ENCODE measurements around the gene DNAJB8.

The DNAJB8 gene

DNA sequence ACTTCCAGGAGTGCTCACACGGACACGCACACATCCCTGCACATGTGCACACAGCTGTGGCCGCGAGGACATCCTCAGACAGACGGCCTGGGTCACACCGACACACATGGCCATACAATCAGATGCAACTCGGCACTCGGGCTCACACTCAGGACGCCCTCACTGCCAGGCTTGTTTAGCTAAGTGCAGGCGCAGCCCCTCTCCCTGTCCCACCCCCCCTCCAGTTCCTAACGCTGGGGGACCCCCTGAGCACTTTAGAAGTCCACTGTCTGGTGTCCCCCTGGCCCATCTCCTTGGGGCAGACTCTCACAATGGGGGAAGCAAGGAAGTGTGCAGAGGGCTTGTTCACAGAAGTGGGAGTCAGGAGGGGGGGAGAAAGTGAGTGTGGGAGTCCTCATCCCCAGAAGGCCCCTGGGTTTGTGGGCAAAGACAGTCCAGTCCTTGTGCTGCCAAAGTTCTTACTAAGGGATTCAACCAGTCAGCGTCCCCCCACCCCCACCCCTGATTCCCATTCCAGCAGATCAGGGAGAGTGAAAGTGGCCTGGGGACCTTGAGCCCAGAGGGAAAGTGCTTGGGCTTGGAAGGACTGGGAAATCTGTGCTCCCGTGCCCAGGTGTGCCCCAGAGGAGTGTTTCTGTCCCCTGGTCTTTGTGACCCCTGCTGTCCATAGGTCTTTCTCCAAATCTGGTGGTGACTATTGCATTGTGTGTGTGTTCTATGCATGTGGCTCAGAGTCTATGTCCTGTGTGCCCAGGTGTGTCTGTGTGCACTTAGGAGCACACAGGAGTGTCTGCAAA is 27.1 kb upstream of the DNAJB8 start:
- no peak for DNase-seq

DNA sequence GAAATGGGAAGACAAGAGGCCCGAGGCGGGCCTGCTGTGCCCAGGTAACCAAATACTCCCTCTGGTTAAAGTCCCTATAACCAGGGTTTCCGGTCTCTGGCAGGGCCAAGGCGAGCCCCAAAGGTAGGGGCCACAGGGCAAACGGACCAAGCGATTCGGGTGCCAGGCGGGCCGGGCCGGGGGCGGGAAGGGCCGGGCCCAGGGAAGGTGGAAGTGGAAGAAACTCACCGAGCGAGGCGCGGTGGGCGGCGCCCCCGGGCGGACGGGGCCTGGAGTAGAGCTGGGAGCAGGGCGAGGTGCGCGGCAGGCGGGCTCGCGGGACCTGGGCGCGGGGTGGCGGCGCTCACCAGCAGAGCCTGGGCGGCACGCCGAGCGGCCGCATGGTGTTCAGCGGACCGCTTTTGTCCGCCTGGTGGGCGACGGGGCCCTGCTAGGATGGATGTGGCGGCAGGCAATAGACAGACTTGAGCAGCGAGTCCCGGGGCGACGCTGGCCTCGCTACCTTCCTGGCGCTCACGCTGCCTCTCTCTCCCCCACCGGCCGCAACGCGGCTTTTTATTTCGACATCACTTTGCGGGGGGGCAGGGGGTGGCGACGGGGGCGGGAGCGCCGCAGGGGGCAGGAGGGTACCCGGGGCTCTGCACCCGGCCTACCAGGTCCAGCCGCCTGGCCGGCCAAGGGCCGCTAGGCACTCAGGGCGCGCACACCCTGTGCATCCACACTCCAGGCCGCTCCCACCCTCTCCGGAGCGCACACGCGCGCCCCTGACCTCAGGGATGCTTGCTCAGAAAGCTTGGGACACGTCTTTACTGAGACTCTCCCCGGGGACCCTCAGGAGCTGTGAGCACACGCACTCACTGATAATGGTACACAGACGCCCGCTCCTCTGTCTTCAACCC is 26.2 kb upstream of the DNAJB8 start, which contains the start of gene GATA2:
Gene GATA2, minus strand, starts transcription at position 531 of the 899 bp plus-strand sequence. CDS start 6,170 bp downstream, outside the sequence.
- peak; percentile 59 for DNase-seq

DNA sequence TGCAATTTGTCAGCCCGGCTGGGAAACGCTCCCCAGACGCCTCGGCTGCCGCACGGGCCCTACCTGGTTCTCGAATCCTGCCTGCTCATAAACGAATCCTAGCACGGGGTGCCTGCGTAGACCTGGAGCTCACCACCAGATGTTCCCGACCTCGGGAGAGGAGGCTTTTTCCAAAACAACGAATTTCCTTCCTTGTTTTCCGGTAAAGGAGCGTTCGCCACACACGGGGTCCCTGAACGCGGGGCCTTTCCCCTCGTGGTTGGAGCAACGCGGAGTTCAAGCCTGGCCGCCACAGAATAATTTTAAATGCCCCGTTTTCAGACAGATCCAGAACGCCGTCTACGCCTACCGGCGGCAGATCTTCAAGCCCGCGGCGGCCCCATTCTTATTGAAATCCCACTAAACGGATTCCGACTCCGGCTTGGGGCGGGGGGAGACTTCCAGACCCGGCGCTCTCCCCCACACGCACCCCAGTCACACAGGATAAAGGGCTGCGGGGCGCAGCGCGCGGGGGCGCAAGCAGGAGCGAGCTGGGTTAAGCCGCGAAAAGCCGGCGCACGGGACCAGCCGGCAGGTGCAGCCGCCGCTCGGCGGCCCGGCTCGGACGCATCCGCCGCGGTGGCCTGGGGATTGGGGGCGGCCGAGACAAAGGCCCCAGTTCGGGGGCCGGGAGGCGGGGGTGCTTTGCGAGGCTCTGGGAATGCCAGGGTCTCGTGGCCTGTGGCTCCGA is 25.4 kb upstream of the DNAJB8 start:
- no peak for DNase-seq

GRCh38 chr3:128491691-128491940 is 24.9 kb upstream of the DNAJB8 start:
- no peak for DNase-seq

DNA sequence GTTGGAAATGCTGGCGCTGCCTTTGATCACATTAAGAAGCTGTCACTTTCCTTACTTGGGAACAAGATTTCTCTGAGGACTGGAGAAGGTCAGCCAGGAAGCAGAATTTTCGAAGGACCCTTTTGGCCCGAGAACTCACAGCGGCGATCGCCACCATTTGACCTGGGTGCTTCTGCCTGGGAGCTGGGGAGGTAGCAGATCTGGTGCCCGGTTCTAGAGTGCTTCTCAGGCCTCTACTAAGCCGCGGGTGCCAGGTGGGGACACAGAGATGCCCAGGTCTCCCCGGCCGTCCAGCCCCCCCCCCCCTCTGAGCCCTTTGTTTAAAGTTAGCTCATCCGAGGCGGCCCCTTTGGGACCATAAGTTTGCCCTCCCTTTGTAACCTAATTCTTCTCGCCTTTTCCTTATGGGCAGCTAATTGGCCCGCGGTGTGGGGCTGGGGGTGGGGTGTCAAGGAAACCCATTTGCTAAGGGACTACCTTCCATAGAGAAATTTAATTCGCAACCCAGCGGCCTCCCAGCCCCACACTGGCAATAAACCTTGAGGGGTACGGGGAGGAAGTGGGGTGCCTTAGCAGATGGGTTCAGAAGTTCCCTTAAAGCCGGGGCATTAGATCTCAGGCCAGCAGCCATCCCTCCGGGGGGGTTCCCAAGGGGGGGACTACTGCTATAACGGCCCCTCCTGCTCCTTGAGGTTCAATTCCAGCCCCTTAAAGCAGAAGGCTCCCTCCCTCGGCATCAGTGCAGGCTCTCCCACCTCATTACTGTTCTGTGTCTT is 24.4 kb upstream of the DNAJB8 start:
- no peak for DNase-seq

GRCh38 chr3:128490650-128490914 is 23.9 kb upstream of the DNAJB8 start:
- no peak for DNase-seq

DNA sequence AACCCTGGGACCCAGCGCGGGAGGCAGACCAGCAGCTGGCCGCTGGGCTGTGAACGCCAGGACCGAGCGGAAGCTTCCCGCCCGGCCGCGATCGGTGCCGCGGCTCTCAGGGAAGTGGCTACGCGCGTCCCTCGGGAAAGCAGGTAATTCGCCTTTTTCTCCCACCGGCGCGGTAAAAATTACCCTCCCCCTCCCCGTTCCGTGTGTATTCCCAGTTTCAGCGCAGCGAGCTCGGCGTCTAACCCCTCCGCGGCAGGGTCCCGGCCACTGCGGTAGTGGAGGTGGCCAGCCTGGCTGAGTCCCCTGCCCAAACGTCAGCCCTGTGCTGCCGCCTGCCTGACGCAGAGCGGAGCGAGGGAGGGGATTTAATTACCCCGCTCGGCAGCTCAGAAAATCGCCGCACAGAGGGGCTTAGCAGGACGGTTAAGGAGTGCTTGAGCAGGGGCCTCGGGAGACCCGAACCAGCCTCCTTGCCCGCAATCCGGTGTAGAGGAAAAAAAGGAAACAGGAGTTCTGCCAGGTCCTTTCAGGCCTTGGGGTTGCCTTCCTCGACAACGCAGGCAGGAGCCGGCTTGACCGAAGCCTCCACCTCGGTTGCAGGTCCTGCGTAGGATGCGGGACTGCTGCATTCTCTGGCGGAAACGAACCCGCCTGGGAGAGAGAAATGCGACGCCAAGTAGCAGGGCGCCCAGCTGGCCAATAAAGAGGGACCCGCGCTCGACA is 23.4 kb upstream of the DNAJB8 start:
- no peak for DNase-seq

DNA sequence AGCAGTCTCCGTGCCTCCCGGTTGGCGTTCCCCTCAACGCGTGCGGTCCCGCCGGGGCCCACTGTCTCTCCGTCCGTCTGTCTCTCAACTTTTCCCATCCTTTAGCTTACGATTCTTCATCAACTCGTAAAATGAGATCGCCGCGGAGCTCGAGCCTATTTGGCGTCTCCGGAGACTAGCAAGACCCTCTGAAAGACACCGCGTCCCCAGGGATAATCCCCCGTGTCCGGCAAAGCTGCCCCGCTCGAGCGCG is 22.9 kb upstream of the DNAJB8 start:
- no peak for DNase-seq

DNA sequence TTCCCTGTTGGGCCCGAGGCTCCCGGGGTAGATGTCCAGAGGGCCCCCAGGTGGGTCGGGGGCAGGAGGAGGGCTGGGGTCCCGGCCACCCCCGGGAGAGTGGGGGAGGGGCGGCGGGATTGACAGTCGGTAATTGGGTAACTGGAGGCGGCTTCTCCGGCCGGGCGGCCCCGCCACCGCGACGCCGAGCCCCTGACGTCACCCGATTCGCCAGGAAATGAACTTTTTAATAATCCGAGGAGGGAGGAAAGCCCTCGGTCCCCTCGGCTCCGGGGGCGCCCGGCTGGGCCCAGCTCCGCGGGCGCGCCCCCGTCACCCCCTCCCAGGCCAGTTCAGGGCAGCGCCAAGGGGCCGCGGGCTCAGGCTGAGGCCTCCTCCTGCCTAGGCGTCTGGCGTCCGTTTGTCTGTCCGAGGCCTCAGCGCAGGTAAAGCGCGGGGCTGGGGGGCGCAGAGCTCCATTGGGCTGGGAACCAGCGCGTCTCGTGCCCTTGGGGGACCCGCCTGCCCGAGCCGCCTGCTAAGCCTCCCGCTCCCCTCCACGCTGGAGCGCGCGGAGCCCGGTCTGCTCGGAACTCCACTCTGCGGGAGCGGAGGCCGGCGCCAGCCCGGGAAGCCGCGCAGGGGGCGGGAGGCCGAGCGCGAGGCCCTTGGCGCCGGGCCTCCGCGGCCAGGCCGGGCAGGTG is 22.4 kb upstream of the DNAJB8 start:
- DNase-seq, result peak; percentile 18

DNA sequence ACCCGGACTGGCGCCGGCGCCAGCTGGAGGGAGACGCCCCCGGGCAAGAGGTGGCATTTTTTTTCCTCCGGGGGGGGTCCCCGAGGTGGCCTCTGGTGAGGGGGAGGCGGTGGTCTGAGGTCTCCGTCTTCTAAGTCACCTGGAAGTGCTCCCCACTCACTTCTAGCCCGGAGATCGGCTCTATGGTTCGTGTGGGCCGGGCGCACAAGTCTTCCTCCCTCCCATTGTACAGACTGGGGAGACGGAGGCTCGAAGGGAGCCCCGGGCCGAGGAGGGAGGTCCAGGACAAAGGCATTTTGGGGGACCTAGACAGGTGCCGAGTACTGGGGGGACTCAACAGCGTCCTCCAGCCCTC is 21.9 kb upstream of the DNAJB8 start:
- no peak for DNase-seq

DNA sequence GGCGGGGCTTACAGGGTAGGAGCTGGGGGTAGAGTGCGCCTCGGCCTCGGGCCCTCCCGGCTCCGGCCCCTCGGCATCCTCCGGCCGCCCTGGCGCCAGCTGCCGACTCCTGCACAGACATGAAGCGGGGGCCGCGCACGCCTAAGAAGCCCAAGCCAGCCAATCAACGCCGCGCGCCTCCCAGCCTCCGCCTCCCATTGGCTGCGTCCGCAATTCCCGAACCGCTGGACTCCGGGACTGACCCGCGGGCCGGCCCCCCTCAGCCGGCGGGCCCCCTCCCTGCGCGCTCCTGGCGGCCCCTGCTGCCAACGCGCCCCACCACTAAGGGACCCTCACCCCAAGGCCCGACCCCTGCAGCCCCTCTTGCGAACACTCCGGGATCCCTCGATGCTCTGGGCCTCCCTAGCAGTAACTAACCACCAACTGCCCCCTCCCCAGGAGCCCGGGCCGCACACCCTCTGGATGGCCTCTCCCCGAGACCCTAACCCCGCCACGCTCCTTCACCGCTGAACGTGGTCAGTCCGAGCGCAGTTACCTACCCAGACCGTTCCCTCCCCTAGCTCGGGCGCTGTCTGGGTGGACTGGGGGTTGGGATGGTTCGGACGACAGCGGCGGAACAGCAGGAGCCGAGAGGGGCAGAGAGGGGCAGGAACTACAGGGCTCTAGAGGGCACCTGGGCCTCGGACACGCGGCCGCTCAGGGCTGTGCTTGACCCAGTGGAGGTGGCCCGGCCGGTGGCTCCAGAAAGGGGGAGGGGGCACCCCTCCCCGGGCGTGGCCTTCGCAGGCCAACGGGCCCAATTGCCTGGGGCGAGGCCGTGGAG is 21.3 kb upstream of the DNAJB8 start:
- DNase-seq, result peak; percentile 56

GRCh38 chr3:128487538-128487812 is 20.8 kb upstream of the DNAJB8 start:
- DNase-seq, result no peak

DNA sequence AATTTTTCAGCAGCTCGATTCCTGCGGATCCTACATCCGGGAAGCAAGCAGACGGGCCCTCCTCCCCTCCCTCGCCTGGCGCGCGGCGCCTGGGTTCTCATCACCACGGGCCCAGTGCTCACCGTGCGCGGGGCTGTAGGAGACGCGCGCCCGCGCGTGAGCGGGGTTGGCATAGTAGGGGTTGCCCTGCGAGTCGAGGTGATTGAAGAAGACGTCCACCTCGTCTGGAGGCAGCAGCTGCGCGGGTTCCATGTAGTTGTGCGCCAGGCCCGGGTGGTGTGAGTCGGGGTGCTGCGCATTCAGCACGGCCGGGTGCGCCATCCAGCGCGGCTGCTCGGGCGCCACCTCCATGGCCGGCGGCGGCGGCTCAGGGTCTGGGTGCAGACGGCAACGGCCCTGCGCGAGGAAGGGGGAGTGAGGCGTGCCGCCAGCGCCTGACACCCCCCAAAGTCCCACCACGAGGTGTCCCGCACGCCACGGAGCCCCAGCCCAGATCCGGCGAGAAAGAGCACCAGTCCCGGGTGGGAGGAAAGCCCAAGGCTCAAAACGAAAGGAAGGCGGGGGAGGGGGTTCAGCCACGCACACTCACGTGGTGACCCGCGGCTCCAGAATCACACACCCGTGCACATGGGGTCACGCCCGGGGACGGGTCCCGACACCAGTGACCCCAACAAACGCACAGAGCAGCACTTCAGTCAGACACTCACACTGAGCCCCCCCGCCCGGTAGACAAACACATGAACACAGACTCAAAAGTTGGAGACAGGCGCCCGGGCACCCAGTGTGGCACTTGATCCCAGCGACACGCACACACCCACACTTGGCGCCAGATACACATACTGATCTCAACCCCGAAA is 20.2 kb upstream of the DNAJB8 start:
- DNase-seq, result no peak

- no peak for DNase-seq
These were observed 19.5 kb upstream of the DNAJB8 start for GRCh38 chr3:128486205-128486628.

- no peak for DNase-seq
These were observed 18.9 kb upstream of the DNAJB8 start for GRCh38 chr3:128485282-128486204.

GRCh38 chr3:128484404-128485281 is 18.0 kb upstream of the DNAJB8 start:
- no peak for DNase-seq

GRCh38 chr3:128483657-128484403 is 17.1 kb upstream of the DNAJB8 start:
- peak; percentile 43 for DNase-seq
